GM18951 (cell line): ENCODE measurements around the gene KIF3C.

ENCODE experiments used
- POLR2A ChIP-seq: IDR thresholded peaks from 4 replicates; pipeline ENCODE4 v1.6.1; 2011; ENCODE audit warnings: mild to moderate bottlenecking; ENCODE audit not compliant: insufficient read length, insufficient read depth; ENCODE audit errors: extremely low read depth
- in situ Hi-C: fragments of 300-500 bp; cut with MboI; formaldehyde crosslinking; loops from one replicate; pipeline ENCODE4 v1.12.0; 2022; ENCODE audit warnings: low sequenced_read_pairs, mixed read lengths, inconsistent platforms; ENCODE audit not compliant: unreplicated experiment

Gene KIF3C

GRCh38 chr2:26010943-26011342, 28.6 kb upstream of the KIF3C start:
- TF ChIP-seq POLR2A = no peak
- in situ Hi-C loops = no loop called here

GRCh38 chr2:26009567-26009963, 27.3 kb upstream of the KIF3C start:
- TF ChIP-seq POLR2A = no peak
- in situ Hi-C loops = no loop called here

GRCh38 chr2:26008851-26009566, 26.7 kb upstream of the KIF3C start:
- in situ Hi-C loops = no loop called here
- no peak for TF ChIP-seq POLR2A

- in situ Hi-C loops = no loop called here
- TF ChIP-seq POLR2A = no peak
These were observed 25.8 kb upstream of the KIF3C start for GRCh38 chr2:26008095-26008494.

- in situ Hi-C loops = no loop called here
These were observed 20.5 kb upstream of the KIF3C start for GRCh38 chr2:26002632-26003310.

GRCh38 chr2:26001743-26002351, 19.6 kb upstream of the KIF3C start:
- in situ Hi-C loops = no loop called here
- no peak for TF ChIP-seq POLR2A

More at GRCh38 chr2:26002632-26003310, 20.5 kb upstream of the KIF3C start:
- no peak for TF ChIP-seq POLR2A

- TF ChIP-seq POLR2A = no peak
- in situ Hi-C loops = no loop called here
These were observed 18.3 kb upstream of the KIF3C start for GRCh38 chr2:26000561-26001082.

- in situ Hi-C loops = loop anchor here (10.0 kb wide), 1 partner anchor 145 kb away; no protein-coding TSS in a partner anchor
These were observed 17.1 kb upstream of the KIF3C start for GRCh38 chr2:25999406-25999805.

GRCh38 chr2:25998816-25999383, 16.6 kb upstream of the KIF3C start:
- in situ Hi-C loops = loop anchor here (10.0 kb wide), 1 partner anchor 146 kb away; no protein-coding TSS in a partner anchor

GRCh38 chr2:25996844-25997243, 14.5 kb upstream of the KIF3C start:
- in situ Hi-C loops = loop anchor here (10.0 kb wide), 1 partner anchor 148 kb away; no protein-coding TSS in a partner anchor

GRCh38 chr2:25994509-25994908, 12.2 kb upstream of the KIF3C start:
- no peak for TF ChIP-seq POLR2A
- in situ Hi-C loops = loop anchor here (10.0 kb wide), 1 partner anchor 150 kb away; no protein-coding TSS in a partner anchor

More at GRCh38 chr2:25996844-25997243, 14.5 kb upstream of the KIF3C start:
- TF ChIP-seq POLR2A = no peak

GRCh38 chr2:25993049-25993448, 10.8 kb upstream of the KIF3C start:
- no peak for TF ChIP-seq POLR2A
- in situ Hi-C loops = loop anchor here (10.0 kb wide), 1 partner anchor 152 kb away; no protein-coding TSS in a partner anchor

GRCh38 chr2:25992556-25992955, 10.3 kb upstream of the KIF3C start:
- in situ Hi-C loops = loop anchor here (10.0 kb wide), 1 partner anchor 152 kb away; no protein-coding TSS in a partner anchor
- no peak for TF ChIP-seq POLR2A

- TF ChIP-seq POLR2A = no peak
- in situ Hi-C loops = loop anchor here (10.0 kb wide), 1 partner anchor 153 kb away; no protein-coding TSS in a partner anchor
These were observed 9.7 kb upstream of the KIF3C start for GRCh38 chr2:25991965-25992364.
